GM12892 (cell line): Measurements from ENCODE around the gene FBXO24.

ENCODE experiments used
- POLR2A ChIP-seq: IDR thresholded peaks from 2 replicates; pipeline ENCODE4 v1.6.1; 2011; ENCODE audit warnings: low read depth, low read length, control low read depth
- POLR2AphosphoS5 ChIP-seq: IDR thresholded peaks from 2 replicates; pipeline ENCODE4 v1.6.1; 2011; ENCODE audit warnings: low read depth, low read length, control low read depth
- TAF1 ChIP-seq: IDR thresholded peaks from 2 replicates; pipeline ENCODE4 v1.6.1; 2011; ENCODE audit warnings: low read depth, mild to moderate bottlenecking, control low read depth, low read length, borderline replicate concordance

GRCh38 chr7:100576384-100576993, 9.6 kb upstream of the FBXO24 start:
- TF ChIP-seq POLR2A: no peak
- TF ChIP-seq POLR2AphosphoS5: no peak
- TF ChIP-seq TAF1: no peak
